IPS-20b (cell line): ENCODE data around the gene HNRNPM.

Source experiments
- H3K27ac ChIP-seq: one replicate; pipeline ENCODE4 v1.5.1; 2013; ENCODE audit warnings: low read length
- H3K27me3 ChIP-seq: 2 replicates; pipeline ENCODE4 v1.6.1; 2013; ENCODE audit warnings: mild to moderate bottlenecking, low read length, inconsistent platforms; ENCODE audit not compliant: insufficient read depth
- H3K36me3 ChIP-seq: 2 replicates; pipeline ENCODE4 v1.6.1; 2013; ENCODE audit warnings: low read depth, mild to moderate bottlenecking, inconsistent platforms, low read length, moderate library complexity; ENCODE audit not compliant: insufficient read depth
- H3K4me1 ChIP-seq: 2 replicates; pipeline ENCODE4 v1.6.1; 2013; ENCODE audit warnings: mild to moderate bottlenecking, control low read depth, inconsistent platforms, low read length, moderate library complexity; ENCODE audit not compliant: insufficient read depth
- H3K4me3 ChIP-seq: 2 replicates; pipeline ENCODE4 v1.5.1; 2013; ENCODE audit warnings: mild to moderate bottlenecking, low read length, inconsistent platforms
- H3K9ac ChIP-seq: 2 replicates; pipeline ENCODE4 v1.6.1; 2013; ENCODE audit warnings: low read depth, mild to moderate bottlenecking, inconsistent platforms, low read length, moderate library complexity
- H3K9me3 ChIP-seq: 2 replicates; pipeline ENCODE4 v1.6.1; 2013; ENCODE audit warnings: mild to moderate bottlenecking, low read depth, low read length, inconsistent platforms; ENCODE audit not compliant: insufficient read depth

Gene HNRNPM

DNA sequence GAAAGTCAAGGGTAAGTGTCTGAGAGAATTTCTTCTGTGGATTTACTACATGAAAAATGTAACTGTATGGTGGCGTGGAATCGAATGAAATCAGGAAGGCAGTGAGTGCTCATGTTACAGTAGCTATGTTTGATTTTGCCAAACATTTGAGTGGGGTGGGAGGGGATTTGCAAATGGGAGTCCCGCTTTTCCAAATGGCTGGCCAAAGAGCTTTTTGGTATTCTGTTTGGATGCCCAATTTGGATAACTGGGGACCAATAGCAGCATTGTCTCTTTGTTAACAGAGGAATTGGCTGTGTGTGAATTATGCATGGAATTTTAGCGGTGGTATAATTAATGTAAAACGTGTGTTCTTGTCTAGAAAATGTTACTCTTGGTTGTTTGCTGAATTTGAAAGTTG lies 17.8 kb downstream of the HNRNPM start:
- H3K27ac ChIP-seq: no peak overlapping the region
- no peaks in the 10 kb centered on the region for H3K9me3 ChIP-seq

DNA sequence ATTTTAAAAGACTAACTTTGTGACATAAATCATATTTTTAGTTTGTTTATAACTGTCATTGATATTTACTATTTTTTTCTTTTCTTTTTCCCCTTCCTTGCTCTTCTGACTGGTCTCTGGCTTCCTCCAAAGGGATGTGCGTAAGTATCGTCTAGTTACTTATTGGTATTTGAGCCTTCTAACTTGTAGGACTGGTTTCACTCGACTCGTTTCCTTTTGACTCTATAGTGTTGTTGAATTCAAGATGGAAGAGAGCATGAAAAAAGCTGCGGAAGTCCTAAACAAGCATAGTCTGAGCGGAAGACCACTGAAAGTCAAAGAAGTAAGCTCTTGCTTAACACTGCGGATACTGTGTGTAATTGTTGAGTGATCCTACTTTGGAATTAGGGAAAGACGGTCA lies 18.6 kb downstream of the HNRNPM start:
- no peaks in the 10 kb centered on the region for H3K27me3 ChIP-seq
- no peak overlapping the region for H3K9ac ChIP-seq
- H3K4me3 ChIP-seq: no peak overlapping the region
- H3K9me3 ChIP-seq: no peaks in the 10 kb centered on the region
- H3K27ac ChIP-seq: no peak overlapping the region
- peaks cover 99% of the 10 kb centered on the region for H3K36me3 ChIP-seq
- peaks cover 29% of the 10 kb centered on the region for H3K4me1 ChIP-seq

More for the DNA sequence above, 17.8 kb downstream of the HNRNPM start:
- Histone ChIP-seq H3K27me3 (no peaks in the 10 kb centered on the region), H3K36me3 (peaks cover 99% of the 10 kb centered on the region), H3K4me3 (no peak overlapping the region), H3K9ac (no peak overlapping the region), H3K4me1 (peaks cover 37% of the 10 kb centered on the region)

DNA sequence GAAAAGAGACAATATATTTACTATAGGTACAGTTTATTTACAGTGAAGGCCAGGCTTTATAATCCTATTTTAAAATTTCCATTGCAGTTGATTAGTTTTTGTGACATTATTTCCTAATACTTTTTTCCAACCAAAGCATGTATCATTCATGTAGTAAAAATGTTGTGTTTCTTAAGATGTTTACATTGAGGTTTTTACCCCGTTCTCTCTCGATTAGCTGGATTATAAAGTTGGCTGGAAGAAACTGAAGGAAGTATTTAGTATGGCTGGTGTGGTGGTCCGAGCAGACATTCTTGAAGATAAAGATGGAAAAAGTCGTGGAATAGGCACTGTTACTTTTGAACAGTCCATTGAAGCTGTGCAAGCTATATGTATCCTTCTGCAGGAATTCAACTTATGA lies 21.2 kb downstream of the HNRNPM start:
- no peaks in the 10 kb centered on the region for H3K27me3 ChIP-seq
- H3K36me3 ChIP-seq: peaks cover 100% of the 10 kb centered on the region
- peaks cover 6% of the 10 kb centered on the region for H3K4me1 ChIP-seq
- no peak overlapping the region for H3K4me3 ChIP-seq
- no peaks in the 10 kb centered on the region for H3K9me3 ChIP-seq
- H3K9ac ChIP-seq: no peak overlapping the region
- H3K27ac ChIP-seq: no peak overlapping the region

DNA sequence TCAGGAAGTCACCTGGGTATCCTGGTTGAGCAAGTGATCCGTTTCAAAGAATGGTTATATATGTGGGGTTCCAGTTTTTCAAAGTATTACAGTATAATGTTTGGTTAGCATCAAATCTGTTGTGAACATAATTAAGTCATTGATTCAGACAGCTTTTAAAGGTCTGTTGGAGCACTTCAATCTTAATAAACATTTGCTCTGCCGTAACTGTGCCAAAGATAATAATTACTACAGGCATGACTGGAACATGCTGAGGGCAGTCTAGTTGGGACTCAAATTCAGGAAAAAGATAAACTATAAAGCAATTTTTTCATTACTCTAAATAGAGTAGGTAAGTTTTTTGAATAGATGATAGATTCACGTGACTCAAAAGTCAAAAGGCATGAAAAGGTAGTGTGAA lies 23.3 kb downstream of the HNRNPM start:
- no peaks in the 10 kb centered on the region for H3K9me3 ChIP-seq
- no peak overlapping the region for H3K4me3 ChIP-seq
- no peaks in the 10 kb centered on the region for H3K27me3 ChIP-seq
- H3K4me1 ChIP-seq: no peaks in the 10 kb centered on the region
- no peak overlapping the region for H3K9ac ChIP-seq
- no peak overlapping the region for H3K27ac ChIP-seq
- H3K36me3 ChIP-seq: peaks cover 100% of the 10 kb centered on the region

DNA sequence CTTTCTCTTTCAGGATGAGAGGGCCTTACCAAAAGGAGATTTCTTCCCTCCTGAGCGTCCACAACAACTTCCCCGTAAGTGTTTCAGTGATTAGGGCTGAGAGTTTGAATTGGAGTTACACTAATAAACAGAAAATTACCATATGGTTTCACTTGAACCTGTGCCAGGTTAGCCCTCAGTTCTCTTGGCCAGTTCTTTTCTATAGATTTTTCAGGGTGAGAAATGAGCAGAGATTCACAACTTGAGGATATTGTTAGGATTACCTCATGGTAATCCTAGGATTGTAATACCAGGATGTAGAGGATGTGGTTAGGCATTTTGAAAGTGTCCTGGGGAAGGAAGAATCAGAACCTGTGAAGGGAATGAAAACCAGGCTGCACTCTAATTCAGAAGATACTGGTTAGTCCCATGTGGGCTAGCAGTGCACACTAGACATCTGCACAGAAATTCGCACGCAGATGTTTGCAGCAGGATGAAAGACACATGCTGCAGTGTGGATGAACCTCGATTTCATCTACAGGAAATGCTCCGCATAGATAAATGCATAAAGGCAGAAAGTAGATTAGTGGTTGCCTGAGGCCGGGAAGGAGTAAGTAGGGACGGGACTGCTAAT lies 24.1 kb downstream of the HNRNPM start:
- no peaks in the 10 kb centered on the region for H3K27me3 ChIP-seq
- H3K27ac ChIP-seq: no peak overlapping the region
- H3K36me3 ChIP-seq: peaks cover 100% of the 10 kb centered on the region
- no peaks in the 10 kb centered on the region for H3K9me3 ChIP-seq
- H3K4me3 ChIP-seq: no peak overlapping the region
- no peak overlapping the region for H3K9ac ChIP-seq
- no peaks in the 10 kb centered on the region for H3K4me1 ChIP-seq

DNA sequence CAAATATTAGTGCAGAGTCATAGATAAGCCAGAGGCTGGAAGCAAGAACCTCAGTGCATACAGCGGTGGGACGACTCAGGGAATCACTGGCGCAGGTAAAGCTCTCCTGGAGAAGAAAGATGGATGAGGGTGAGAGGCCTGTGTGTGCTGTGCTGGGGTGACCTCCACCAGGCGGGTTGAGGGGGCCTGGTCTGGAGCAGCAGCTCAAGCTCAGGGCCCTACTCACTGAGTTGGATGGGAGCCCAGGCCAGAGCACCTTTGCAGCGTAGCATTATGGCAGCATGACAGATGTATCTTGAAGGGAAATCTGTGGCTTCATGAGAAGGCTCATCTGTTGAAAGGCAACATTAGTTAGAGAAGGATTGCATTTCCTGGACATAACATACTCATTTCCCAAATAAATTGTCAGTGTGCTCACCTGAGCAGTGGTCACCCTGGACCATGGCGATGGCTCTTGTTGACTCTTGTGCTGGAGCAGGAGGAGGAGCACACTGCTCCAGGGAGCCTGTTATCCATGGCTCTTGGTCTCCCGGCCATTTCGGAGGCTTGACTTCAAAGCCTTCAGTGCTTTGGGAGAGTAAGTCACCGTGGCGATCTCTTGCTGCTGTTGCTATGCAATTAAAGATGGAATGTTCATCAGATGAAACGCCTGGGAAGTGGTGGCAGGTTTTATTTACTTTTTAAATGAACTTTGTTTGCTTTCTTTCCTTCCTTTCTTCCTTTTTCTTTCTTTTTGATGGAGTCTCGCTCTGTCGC lies 25.0 kb downstream of the HNRNPM start:
- Histone ChIP-seq H3K36me3 (peaks cover 100% of the 10 kb centered on the region), H3K9ac (no peak overlapping the region), H3K4me3 (no peak overlapping the region), H3K9me3 (no peaks in the 10 kb centered on the region), H3K27me3 (no peaks in the 10 kb centered on the region), H3K4me1 (no peaks in the 10 kb centered on the region), H3K27ac (no peak overlapping the region)

DNA sequence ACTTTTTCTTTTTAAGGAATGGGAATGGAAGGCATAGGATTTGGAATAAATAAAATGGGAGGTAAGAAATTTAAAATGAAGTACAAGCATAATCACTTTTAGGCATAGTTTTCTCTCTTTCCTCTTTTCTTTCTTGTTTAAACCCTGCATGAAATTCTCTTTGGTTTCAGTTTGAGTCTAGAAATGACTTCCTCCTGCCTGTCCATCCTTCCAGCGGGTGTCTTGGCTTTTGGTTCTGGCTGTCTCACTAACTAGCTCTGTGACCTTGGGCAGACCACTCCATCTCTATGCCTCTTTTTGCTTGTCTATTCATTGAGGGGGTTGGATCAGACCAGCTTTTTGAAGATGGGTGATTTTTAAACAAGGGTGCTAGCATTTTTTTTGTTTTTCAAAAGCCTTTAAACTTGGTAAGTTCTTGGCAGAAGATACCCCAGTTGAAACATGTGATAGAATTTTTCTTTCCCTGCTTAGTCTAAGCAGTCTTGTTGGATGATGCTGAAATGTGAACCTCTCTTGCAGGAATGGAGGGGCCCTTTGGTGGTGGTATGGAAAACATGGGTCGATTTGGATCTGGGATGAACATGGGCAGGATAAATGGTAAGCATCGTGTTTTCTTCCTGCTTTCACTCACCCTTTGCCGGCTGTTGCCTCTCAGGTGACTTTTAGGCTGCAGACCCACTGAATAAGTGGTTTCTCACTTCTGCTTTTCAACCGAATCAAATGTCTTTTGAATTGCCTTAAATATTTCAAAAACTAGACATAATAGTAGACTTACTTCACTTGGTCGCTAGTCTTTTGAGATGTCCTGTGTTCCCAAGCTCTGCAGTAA lies 29.1 kb downstream of the HNRNPM start:
- no peaks in the 10 kb centered on the region for H3K4me1 ChIP-seq
- H3K9me3 ChIP-seq: no peaks in the 10 kb centered on the region
- no peak overlapping the region for H3K9ac ChIP-seq
- H3K27ac ChIP-seq: no peak overlapping the region
- peaks cover 99% of the 10 kb centered on the region for H3K36me3 ChIP-seq
- no peak overlapping the region for H3K4me3 ChIP-seq
- no peaks in the 10 kb centered on the region for H3K27me3 ChIP-seq

DNA sequence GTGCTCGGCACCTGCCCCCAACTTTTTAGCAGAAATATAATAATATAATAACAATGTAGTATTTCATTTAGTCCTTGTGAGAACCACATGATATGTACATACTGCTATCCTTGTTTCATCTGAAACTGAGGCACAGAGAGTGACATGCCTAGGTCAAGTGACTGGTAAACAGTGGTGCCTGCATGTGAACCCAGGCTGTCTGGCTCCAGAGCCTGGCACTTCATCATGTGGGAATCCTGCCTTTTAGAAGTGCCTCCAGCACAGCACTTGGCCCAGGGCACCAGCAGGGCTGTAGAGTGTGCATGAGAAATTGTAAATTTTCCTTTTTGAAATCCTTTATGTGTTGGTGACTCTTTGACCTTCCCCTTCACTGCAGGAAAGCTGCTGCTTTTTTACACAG lies 30.2 kb downstream of the HNRNPM start:
- no peaks in the 10 kb centered on the region for H3K27me3 ChIP-seq
- no peaks in the 10 kb centered on the region for H3K4me1 ChIP-seq
- H3K36me3 ChIP-seq: peaks cover 94% of the 10 kb centered on the region
- no peak overlapping the region for H3K9ac ChIP-seq
- no peak overlapping the region for H3K4me3 ChIP-seq
- H3K9me3 ChIP-seq: no peaks in the 10 kb centered on the region
- no peak overlapping the region for H3K27ac ChIP-seq

DNA sequence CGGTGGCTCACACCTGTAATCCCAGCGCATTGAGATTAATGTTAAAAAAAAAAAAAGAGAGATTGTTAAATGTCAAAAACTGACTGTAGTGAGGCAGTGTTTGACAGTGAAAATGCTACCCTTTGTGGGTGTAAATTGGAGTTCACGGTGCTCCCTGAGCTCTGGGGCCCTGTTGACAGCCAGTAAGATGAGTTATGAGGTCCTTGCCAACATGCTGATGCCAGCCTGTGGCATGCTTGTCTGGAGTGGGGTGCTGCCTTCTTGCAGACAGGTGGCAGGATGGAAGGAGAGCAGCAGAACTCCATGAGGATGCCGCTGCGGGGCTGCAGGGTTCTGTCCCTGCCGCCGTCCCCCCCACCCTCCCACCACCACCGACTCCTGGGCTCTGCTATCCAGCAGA lies 31.7 kb downstream of the HNRNPM start:
- Histone ChIP-seq H3K36me3 (peaks cover 91% of the 10 kb centered on the region), H3K27ac (no peak overlapping the region), H3K4me1 (no peaks in the 10 kb centered on the region), H3K9me3 (no peaks in the 10 kb centered on the region), H3K4me3 (no peak overlapping the region), H3K9ac (no peak overlapping the region), H3K27me3 (no peaks in the 10 kb centered on the region)

DNA sequence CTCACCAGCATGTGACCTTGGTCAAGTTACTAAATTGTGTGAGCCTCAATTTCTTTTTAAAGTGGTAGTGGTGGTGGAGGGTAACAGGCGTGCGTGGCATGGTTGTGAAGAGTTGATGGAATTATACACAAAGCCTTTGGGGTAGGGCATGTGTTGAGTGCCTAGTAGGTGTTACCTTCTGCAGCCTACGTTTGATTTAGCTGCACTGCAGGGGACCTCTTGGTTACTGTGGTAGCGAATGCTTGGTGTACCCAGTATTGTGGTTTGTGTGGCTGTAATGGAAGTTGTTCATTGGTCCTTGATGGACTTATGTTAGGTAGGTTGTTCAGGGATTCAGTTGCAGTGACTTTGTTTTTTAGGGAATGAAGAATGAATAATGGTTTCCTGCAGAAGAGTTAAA lies 33.1 kb downstream of the HNRNPM start:
- H3K36me3 ChIP-seq: peaks cover 90% of the 10 kb centered on the region

DNA sequence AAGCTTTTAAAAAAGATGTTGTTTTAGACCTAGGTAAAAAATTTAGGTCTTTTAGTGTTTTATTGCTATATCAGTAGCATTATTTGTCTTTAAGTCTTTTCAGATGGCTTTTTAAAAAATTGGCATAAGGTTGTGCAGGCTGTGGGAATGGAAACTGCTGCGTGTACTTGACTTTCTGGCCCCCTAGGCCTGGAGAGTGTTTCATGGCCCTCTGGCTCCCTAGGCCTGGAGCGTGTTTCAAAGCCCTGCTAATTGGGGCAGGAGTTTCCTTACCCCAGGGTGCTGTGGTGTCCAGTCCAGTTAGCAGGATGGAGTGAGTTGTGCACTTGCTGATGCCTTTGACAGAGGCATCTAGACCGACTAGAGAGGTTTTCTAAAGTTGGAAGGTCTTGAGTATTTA lies 33.8 kb downstream of the HNRNPM start:
- Histone ChIP-seq H3K9me3 (no peaks in the 10 kb centered on the region), H3K27me3 (no peaks in the 10 kb centered on the region), H3K36me3 (peaks cover 90% of the 10 kb centered on the region), H3K9ac (no peak overlapping the region), H3K27ac (no peak overlapping the region), H3K4me1 (no peaks in the 10 kb centered on the region), H3K4me3 (no peak overlapping the region)

More for the DNA sequence above, 33.1 kb downstream of the HNRNPM start:
- H3K27ac ChIP-seq: no peak overlapping the region
- no peak overlapping the region for H3K9ac ChIP-seq
- H3K9me3 ChIP-seq: no peaks in the 10 kb centered on the region
- H3K27me3 ChIP-seq: no peaks in the 10 kb centered on the region
- no peaks in the 10 kb centered on the region for H3K4me1 ChIP-seq
- H3K4me3 ChIP-seq: no peak overlapping the region

DNA sequence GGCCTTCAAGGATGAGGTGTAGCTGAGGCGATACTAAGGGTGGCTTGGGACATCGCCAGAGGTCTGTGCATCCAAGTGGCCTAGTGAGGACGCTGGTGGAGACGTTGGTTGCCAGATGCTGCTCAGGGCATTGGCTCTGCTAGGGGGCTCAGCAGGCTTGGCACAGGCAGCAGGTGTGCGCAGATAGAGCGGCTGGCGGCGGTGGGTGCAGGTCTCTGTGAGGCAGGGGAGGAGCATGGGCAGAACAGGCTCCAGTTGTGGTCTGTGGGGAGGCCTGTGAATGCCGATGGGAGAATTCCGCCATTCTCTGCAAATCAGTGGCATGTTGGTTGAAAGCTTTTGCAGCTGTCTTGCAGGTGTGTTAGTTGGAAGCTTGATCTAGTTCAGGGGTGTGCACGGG lies 36.4 kb downstream of the HNRNPM start:
- Histone ChIP-seq H3K4me3 (no peak overlapping the region), H3K9me3 (no peaks in the 10 kb centered on the region), H3K9ac (no peak overlapping the region), H3K4me1 (no peaks in the 10 kb centered on the region), H3K36me3 (peaks cover 90% of the 10 kb centered on the region), H3K27me3 (no peaks in the 10 kb centered on the region), H3K27ac (no peak overlapping the region)
